Measurements from ENCODE around the gene RNF167.
"Not testable (repeated sequence)": the region's sequence is repeated elsewhere in the genome, so short reads cannot be mapped to it uniquely, and the experiment has no call there.

Gene RNF167

GRCh38 chr17:4901108-4901647 is 38.9 kb upstream of the RNF167 start:
- in situ Hi-C loops (cut with MboI; ENCODE audit: low pct_unique_long_range_greater_than_20kb, low sequenced_read_pairs): no loop called here
- no peak for DNase-seq

DNA sequence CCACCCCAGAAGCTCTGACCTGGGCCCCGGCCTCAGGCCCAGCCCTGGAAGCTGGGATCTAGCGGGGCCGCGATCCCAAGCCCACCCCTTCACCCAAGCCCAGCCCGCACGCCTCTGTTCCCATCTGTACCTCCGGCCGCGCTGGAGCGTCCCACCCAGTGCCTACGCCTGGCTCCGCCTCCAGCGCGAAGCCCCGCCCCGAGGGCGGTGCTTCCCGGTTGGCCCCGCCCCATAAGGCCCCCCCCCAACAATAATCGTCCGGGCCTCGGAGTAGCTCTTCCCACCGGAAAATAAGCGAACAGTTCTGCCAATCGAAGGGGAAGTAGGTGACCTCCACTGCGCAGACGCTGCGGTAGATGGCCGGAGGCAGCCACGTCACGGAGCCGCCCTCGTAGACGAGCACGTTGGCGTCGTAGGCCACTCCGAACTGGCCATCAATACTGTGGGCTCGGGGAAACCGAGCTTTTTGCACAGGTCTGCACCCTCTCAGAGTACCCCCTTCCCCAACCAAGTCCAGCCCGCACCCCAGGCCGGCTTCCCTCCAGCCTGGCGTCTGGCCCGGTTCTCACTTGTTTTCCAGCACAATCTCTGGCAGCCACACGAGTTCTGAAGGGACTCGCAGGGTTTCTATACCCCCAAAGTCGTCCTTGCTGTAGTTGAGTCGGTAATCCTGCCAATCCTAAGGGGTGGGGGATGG is 38.3 kb upstream of the RNF167 start:
- no peak for DNase-seq
- in situ Hi-C loops (cut with MboI; ENCODE audit: low pct_unique_long_range_greater_than_20kb, low sequenced_read_pairs): no loop called here

GRCh38 chr17:4902540-4902939 is 37.5 kb upstream of the RNF167 start:
- DNase-seq: no peak
- in situ Hi-C loops (cut with MboI; ENCODE audit: low pct_unique_long_range_greater_than_20kb, low sequenced_read_pairs): no loop called here

DNA sequence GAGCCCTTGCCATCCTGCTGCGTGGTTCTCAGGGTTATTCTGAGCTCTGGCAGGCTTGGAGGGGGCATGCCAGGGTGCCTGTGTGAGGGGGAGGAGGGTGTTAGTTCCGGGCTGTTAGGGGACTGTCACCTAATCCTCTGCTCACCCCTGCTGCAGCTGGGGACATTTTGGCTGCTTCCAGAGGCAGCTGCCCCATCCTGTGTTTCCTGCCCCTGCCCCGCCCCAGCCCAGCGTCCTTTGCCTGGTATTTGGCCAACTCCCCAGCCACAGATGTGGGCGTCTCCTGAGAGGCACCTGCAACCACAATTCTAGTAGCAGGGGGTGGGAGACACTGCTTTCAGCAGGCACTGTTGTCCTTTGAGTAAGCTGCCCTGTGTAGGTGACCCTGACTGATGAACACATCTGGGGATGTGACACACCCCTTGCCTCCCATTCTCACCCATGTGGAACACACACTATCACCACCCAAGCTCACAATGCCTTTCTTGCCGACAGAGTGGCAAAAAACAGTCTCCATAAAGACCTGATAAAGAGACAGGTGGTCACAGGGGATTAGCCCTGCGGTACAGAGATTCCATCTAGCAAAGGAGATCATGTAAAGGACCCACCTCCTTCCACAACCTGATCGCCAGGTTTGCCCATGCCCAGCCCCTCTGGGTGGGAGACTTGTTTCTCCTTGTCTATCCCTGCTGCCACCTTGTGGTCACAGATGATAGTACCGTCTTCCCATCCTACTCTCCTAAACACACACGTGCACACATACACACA is 36.8 kb upstream of the RNF167 start, which contains the start of gene CHRNE:
Gene CHRNE (minus strand): TSS at position 48 of the 768 bp plus-strand sequence. CDS start 35 bp downstream, at position 13.
- in situ Hi-C loops (cut with MboI; ENCODE audit: low pct_unique_long_range_greater_than_20kb, low sequenced_read_pairs): no loop called here
- peak; percentile 93 for DNase-seq

DNA sequence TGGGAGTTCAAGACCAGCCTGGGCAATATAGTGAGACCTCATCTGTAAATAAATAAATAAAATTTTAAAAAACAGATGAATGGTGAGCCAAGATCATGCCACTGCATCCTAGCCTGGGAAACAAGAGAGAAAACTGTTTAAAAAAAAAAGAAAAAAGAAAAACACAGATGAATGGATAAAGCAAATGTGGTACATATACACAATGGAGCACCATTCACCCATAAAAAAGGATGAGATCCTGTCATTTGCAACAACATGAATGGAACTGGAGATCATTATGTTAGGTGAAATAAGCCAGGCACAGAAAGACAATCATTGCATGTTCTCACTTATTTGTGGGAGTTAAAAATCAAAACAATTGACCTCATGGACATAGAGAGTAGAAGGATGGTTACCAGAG is 33.4 kb upstream of the RNF167 start:
- DNase-seq; in situ Hi-C loops (cut with MboI; ENCODE audit: low pct_unique_long_range_greater_than_20kb, low sequenced_read_pairs): not testable (repeated sequence)

DNA sequence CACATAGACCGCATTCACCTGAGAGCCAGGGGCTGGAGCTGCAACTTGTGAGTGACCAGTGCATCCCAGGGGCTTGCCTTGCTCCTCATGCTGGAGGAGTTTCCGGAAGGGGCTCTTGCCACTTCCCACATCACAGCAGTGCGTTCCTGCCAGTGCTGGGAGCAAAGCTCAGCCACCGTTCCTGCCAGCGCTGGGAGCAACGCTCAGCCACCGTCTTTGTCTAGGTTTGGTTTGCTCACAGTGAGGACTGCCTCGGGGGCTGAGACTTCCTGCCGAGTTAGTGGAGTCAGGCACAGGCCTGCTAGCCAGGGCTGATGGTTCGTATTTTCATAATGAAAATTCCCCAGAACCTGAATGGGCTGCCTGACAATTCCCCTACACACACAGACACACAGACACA is 31.8 kb upstream of the RNF167 start:
- in situ Hi-C loops (cut with MboI; ENCODE audit: low pct_unique_long_range_greater_than_20kb, low sequenced_read_pairs): no loop called here
- DNase-seq: no peak

DNA sequence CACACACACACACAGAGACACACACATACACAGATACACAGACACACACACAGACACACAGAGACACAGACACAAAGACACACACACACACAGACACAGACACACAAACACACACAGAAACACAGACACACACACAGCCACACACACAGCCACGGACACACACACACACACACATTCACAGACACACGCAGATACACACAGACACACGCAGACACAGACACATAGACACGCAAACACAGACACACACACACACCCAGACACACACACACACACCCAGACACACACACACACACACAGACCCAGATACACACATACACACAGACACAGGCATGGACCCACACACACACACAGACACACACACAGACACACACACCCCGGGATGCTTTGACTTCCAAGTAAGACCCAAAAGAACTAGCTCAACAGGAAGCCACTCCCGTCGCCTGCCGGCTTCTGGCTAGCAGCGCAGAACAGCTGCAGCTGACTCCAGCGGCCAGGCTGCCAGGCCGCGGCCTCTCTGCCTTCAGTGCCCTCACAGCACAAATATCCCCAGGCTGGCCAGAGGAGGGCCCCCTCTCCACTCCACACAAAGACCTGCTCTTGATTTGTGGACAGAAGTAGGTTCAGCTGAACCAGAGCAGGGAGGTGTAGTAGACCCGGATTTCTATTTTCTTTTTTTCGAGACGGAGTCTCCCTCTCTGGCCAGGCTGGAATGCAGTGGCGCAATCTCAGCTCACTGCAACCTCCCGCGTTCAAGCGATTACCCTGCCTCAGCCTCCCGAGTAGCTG is 31.2 kb upstream of the RNF167 start:
- in situ Hi-C loops (cut with MboI; ENCODE audit: low pct_unique_long_range_greater_than_20kb, low sequenced_read_pairs): no loop called here

DNA sequence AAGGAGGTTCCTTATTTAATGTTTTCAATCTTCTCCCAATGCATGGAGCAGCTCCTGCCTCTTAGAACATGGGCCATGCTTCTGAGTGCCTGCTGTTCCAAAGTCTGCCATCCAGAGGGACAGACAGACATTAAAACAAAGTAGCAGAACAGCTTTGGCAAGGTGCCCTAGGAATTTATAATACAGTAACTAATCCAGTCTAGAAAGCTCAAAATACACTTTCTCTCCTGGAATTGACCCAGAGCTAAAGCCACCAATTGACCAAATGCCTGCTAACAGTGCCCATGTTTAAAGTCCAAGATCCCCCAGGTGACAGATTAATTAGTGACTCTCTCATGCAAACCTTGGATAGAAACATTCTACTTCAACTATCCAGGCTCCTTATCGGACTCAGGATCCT is 26.1 kb upstream of the RNF167 start:
- in situ Hi-C loops (cut with MboI; ENCODE audit: low pct_unique_long_range_greater_than_20kb, low sequenced_read_pairs): no loop called here
- no peak for DNase-seq

More for the DNA sequence above, 31.2 kb upstream of the RNF167 start:
- peak; percentile 96 for DNase-seq

DNA sequence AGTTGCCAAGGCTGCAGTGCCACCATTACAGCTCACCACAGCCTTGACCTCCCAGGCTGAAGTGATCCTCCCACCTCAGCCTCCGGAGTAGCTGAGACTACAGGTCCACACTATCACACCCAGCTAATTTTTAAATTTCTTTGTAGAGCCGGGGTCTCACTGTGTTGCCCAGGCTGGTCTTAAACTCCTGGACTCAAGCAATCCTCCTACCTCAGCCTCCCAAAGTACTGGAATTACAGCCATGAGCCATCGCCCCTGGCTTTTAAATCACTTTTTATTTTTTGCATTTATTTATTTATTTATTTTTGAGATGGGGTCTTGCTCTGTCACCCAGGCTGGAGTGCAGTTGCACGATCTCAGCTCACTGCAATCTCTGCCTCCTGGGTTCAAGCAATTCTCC is 25.5 kb upstream of the RNF167 start:
- in situ Hi-C loops (cut with MboI; ENCODE audit: low pct_unique_long_range_greater_than_20kb, low sequenced_read_pairs); DNase-seq: not testable (repeated sequence)

DNA sequence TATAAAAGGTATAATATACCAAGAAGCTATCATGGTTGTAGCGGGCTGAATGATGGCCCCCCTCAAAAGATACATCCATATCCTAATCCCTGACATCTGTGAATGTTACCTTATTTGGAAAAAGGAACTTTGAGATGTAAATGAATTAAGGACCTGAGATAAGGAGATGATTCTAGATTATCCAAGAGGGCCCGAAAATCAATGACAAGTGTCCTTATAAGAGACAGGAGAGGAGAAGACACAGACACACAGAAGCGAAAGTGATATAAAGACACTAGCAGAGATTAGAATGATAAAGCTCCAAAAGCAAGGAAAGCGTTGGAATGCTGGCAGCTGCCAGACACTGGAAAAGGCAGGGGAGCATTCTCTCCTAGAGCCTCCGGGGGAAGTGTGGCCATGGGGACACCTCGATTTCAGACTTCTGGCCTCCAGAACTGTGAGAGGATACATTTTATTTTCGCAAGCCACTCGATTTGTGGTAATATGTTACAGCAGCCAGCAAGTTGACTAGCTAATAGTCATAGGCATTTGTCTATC is 20.5 kb upstream of the RNF167 start:
- DNase-seq: no peak
- in situ Hi-C loops (cut with MboI; ENCODE audit: low pct_unique_long_range_greater_than_20kb, low sequenced_read_pairs): no loop called here

DNA sequence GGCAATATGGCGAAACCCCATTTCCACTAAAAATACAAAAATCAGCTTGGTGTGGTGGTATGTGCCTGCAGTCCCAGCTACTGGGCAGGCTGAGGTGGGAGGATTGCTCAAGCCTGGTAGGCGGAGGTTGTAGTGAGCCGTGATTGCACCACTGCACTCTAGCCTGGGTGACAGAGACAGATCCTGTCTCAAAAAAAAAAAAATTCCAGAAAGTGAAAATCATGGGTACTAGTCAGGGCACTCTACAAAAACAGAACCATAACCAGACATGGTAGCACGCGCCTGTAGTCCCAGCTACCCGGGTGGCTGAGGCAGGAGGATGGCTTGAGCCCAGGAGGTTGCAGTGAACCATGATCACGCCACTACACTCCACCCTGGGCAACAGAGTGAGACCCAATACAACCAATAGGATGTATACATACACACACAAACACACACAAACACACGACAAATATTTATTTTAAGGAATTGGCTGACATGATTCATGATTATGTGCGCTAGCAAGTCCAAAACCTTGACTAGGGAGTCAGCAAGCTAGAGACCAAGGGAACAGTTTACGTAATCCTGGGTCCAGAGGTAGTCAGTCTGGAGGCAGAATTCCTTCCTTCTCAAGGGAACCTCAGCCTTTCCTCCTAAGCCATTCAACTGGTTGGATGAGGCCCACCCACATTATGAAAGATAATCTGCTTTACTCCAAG is 19.6 kb upstream of the RNF167 start:
- in situ Hi-C loops (cut with MboI; ENCODE audit: low pct_unique_long_range_greater_than_20kb, low sequenced_read_pairs): no loop called here
- no peak for DNase-seq

- no peak for DNase-seq
- in situ Hi-C loops (cut with MboI; ENCODE audit: low pct_unique_long_range_greater_than_20kb, low sequenced_read_pairs): no loop called here
Measured at GRCh38 chr17:4921320-4921719, 18.7 kb upstream of the RNF167 start.

GRCh38 chr17:4926577-4927335 is 13.3 kb upstream of the RNF167 start:
- in situ Hi-C loops (cut with MboI; ENCODE audit: low pct_unique_long_range_greater_than_20kb, low sequenced_read_pairs); DNase-seq: not testable (repeated sequence)

- in situ Hi-C loops (cut with MboI; ENCODE audit: low pct_unique_long_range_greater_than_20kb, low sequenced_read_pairs): no loop called here
- no peak for DNase-seq
Measured at GRCh38 chr17:4928881-4929280, 11.2 kb upstream of the RNF167 start.

DNA sequence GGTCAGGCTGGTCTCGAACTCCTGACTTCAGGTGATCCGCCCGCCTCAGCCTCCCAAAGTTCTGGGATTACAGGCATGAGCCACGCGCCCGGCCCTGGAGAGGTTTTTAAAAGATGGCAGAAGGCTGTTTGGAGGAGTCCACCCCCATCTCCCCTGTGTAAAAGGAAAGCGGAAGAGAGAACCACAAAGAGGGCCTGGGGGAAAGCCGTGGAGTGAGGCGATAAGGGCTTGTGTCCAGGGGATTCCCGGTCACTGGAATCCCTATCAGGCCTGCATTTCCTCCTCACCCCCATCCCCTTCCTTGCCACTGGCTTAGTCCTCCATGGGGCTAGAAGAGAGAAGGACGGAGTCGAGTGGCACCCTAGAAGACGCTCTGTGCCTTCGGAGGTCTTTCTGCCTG is 8.1 kb upstream of the RNF167 start, which contains the start of gene GP1BA:
Gene GP1BA (plus strand): TSS at position 315 of the 400 bp plus-strand sequence. CDS start 328 bp downstream, outside the sequence.
- in situ Hi-C loops (cut with MboI; ENCODE audit: low pct_unique_long_range_greater_than_20kb, low sequenced_read_pairs): no loop called here
- no peak for DNase-seq

- in situ Hi-C loops (cut with MboI; ENCODE audit: low pct_unique_long_range_greater_than_20kb, low sequenced_read_pairs): no loop called here
- DNase-seq: no peak
Measured at GRCh38 chr17:4932756-4933155, 7.3 kb upstream of the RNF167 start.

- in situ Hi-C loops (cut with MboI; ENCODE audit: low pct_unique_long_range_greater_than_20kb, low sequenced_read_pairs): no loop called here
- DNase-seq: no peak
Measured at GRCh38 chr17:4933646-4934045, 6.4 kb upstream of the RNF167 start.
